ENCODE data around the gene ARID1A.

Gene ARID1A

DNA sequence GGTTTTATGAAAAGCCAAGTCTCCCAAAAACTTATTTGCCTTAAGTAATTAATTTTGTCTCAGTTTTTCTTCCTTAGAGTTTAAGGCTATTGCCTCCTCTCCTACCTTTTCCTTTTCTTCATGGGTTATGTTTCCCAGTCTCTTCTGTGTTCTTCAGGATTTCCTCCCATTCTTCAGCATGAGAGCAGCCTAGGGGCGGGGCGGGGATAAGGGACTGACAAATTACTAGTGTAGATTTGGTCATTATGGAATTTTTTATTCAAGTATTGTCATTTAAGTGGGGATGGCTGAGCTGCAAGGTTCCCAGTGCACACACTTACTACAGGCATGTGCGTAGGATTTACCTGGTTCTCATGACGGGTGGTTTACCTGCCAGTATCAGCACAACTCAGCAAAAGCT, 56.7 kb downstream of the ARID1A start:
- H3K27me3 ChIP-seq (ENCODE audit: control insufficient read depth, insufficient read depth, low read length) = no peaks in the 10 kb centered on the region
- peaks cover 3% of the 10 kb centered on the region for H3K4me1 ChIP-seq
- no peaks in the 10 kb centered on the region for H3K9me3 ChIP-seq (ENCODE audit: control insufficient read depth, low read length)
- no peak overlapping the region for H3K9ac ChIP-seq
- no peak overlapping the region for H3K4me3 ChIP-seq (ENCODE audit: low read depth, low read length)
- peak overlapping the region; percentile 24 for H3K27ac ChIP-seq
- H3K4me2 ChIP-seq (ENCODE audit: low read length) = no peak overlapping the region
- TF ChIP-seq, protein P1, sequence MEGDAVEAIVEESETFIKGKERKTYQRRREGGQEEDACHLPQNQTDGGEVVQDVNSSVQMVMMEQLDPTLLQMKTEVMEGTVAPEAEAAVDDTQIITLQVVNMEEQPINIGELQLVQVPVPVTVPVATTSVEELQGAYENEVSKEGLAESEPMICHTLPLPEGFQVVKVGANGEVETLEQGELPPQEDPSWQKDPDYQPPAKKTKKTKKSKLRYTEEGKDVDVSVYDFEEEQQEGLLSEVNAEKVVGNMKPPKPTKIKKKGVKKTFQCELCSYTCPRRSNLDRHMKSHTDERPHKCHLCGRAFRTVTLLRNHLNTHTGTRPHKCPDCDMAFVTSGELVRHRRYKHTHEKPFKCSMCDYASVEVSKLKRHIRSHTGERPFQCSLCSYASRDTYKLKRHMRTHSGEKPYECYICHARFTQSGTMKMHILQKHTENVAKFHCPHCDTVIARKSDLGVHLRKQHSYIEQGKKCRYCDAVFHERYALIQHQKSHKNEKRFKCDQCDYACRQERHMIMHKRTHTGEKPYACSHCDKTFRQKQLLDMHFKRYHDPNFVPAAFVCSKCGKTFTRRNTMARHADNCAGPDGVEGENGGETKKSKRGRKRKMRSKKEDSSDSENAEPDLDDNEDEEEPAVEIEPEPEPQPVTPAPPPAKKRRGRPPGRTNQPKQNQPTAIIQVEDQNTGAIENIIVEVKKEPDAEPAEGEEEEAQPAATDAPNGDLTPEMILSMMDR (IDR thresholded peaks at IDR 0.05) = no peak
- H2AFZ ChIP-seq = no peak overlapping the region
- H3K36me3 ChIP-seq (ENCODE audit: control insufficient read depth, insufficient read depth, low read length) = no peaks in the 10 kb centered on the region
- H3K79me2 ChIP-seq = peaks cover 8% of the 10 kb centered on the region

DNA sequence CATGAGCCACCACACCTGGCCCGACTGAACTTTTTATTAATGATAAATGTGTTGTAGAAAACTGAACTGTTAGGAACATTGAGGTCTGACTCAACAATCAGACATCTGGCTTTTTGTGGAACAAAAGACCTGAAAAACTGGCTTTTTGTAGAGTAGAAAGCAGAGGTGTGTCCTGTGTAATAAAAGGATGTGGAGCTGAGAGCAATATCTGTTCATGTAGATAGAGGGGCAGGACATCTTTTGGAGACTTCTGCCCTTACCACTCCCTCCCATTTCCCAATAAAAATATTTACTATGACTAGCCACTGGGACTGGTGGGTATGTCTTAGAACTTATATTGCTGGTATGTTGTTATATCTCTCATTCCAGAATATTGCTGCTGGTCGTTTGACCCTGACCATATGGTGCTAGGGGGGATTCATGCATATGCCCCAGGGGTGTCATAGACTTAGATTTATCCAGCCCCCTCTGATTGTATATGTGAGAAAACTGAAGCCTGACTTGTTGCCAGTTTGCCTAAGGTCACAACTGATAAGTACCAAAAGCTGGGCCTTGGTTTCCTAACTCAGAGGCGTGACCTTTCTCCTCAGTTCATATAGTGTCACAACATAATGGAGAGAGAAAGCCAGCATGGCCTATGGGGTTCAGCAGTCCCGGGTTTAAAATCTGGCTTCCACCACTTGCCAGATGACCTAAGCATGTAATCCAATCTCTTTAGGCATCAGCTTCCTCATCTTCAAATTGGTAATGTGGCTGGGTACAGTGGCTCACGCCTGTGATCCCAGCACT, 58.5 kb downstream of the ARID1A start:
- no peak overlapping the region for H3K27ac ChIP-seq
- no peaks in the 10 kb centered on the region for H3K36me3 ChIP-seq (ENCODE audit: control insufficient read depth, insufficient read depth, low read length)
- no peak overlapping the region for H3K9ac ChIP-seq
- H3K4me2 ChIP-seq (ENCODE audit: low read length) = no peak overlapping the region
- peaks cover 3% of the 10 kb centered on the region for H3K4me1 ChIP-seq
- H3K4me3 ChIP-seq (ENCODE audit: low read depth, low read length) = no peak overlapping the region
- peaks cover 8% of the 10 kb centered on the region for H3K79me2 ChIP-seq
- H2AFZ ChIP-seq = no peak overlapping the region
- no peaks in the 10 kb centered on the region for H3K9me3 ChIP-seq (ENCODE audit: control insufficient read depth, low read length)
- TF ChIP-seq, protein P1 (IDR thresholded peaks at IDR 0.05) = no peak
- no peaks in the 10 kb centered on the region for H3K27me3 ChIP-seq (ENCODE audit: control insufficient read depth, insufficient read depth, low read length)

DNA sequence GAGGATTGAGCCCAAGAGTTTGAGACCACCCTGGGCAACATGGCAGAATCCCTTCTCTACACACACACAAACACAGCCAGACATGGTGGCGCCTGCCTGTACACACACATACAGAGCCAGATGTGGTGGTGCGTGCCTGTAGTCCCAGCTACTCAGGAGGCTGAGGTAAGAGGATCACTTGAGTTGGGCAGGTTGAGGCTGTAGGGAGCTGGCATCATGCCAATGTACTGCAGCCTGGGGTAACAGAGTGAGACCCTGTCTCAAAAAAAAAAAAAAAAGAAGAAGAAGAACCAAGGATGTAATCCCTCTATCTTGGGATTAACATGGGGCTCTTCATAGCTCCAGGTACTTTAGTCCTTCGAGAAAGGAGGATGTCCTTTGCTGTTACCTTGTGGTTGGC, 62.5 kb downstream of the ARID1A start:
- no peak overlapping the region for H3K27ac ChIP-seq
- no peaks in the 10 kb centered on the region for H3K9me3 ChIP-seq (ENCODE audit: control insufficient read depth, low read length)
- H3K4me2 ChIP-seq (ENCODE audit: low read length) = no peak overlapping the region
- H3K36me3 ChIP-seq (ENCODE audit: control insufficient read depth, insufficient read depth, low read length) = no peaks in the 10 kb centered on the region
- H3K79me2 ChIP-seq = peaks cover 3% of the 10 kb centered on the region
- H3K9ac ChIP-seq = no peak overlapping the region
- TF ChIP-seq, protein P1 (IDR thresholded peaks at IDR 0.05) = no peak
- peaks cover 3% of the 10 kb centered on the region for H3K4me1 ChIP-seq
- no peak overlapping the region for H2AFZ ChIP-seq
- no peak overlapping the region for H3K4me3 ChIP-seq (ENCODE audit: low read depth, low read length)
- H3K27me3 ChIP-seq (ENCODE audit: control insufficient read depth, insufficient read depth, low read length) = no peaks in the 10 kb centered on the region

DNA sequence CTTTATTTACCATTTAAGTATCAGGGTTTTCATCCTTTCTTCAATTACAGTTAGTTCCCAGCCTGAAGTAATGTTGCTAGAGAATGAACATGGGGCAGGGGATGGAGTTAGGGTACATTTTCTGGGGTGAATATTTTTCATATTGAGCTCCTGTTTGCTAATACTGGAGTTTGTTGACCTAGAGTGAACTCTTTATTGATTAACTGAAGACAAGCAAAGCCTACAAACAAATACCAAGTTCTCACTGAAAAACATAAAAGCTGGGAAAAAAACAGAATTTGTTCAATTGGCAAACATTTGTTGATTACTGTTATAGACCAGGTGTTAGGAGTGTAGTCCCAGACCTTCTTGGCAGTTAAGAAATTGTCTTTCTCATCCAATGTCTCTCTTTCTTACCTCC, 63.7 kb downstream of the ARID1A start:
- H3K79me2 ChIP-seq = no peaks in the 10 kb centered on the region
- no peak overlapping the region for H2AFZ ChIP-seq
- TF ChIP-seq, protein P1 (IDR thresholded peaks at IDR 0.05) = no peak
- H3K9ac ChIP-seq = no peak overlapping the region
- H3K4me3 ChIP-seq (ENCODE audit: low read depth, low read length) = no peak overlapping the region
- H3K36me3 ChIP-seq (ENCODE audit: control insufficient read depth, insufficient read depth, low read length) = no peaks in the 10 kb centered on the region
- no peaks in the 10 kb centered on the region for H3K27me3 ChIP-seq (ENCODE audit: control insufficient read depth, insufficient read depth, low read length)
- H3K4me1 ChIP-seq = peaks cover under 1% of the 10 kb centered on the region
- H3K9me3 ChIP-seq (ENCODE audit: control insufficient read depth, low read length) = no peaks in the 10 kb centered on the region
- no peak overlapping the region for H3K4me2 ChIP-seq (ENCODE audit: low read length)
- H3K27ac ChIP-seq = no peak overlapping the region

DNA sequence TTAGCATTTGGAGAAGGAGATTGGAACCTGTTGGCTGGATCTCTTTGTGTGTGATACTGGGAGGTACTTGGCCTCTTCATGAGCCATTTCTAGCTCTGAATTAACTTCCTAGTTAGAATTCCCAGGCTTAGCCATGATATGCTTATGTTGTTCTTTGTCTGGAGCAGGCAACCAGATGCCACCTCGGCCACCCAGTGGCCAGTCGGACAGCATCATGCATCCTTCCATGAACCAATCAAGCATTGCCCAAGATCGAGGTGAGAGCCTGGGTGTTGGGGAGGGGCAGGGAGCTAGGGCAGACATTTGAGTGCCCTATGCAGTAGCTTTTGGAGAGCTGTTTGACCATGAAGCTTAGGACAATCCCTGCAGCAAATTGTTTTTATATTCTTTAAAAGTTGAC, 65.4 kb downstream of the ARID1A start:
- Histone ChIP-seq H3K9ac (no peak overlapping the region), H3K4me1 (no peaks in the 10 kb centered on the region), H3K79me2 (no peaks in the 10 kb centered on the region), H3K9me3 (ENCODE audit: control insufficient read depth, low read length) (no peaks in the 10 kb centered on the region), H3K27me3 (ENCODE audit: control insufficient read depth, insufficient read depth, low read length) (no peaks in the 10 kb centered on the region), H3K36me3 (ENCODE audit: control insufficient read depth, insufficient read depth, low read length) (no peaks in the 10 kb centered on the region), H3K27ac (no peak overlapping the region), H3K4me3 (ENCODE audit: low read depth, low read length) (no peak overlapping the region), H2AFZ (no peak overlapping the region), H3K4me2 (ENCODE audit: low read length) (no peak overlapping the region)
- TF ChIP-seq, protein P1 (IDR thresholded peaks at IDR 0.05) = no peak
